ENCODE data around the gene SQOR.

Gene SQOR

DNA sequence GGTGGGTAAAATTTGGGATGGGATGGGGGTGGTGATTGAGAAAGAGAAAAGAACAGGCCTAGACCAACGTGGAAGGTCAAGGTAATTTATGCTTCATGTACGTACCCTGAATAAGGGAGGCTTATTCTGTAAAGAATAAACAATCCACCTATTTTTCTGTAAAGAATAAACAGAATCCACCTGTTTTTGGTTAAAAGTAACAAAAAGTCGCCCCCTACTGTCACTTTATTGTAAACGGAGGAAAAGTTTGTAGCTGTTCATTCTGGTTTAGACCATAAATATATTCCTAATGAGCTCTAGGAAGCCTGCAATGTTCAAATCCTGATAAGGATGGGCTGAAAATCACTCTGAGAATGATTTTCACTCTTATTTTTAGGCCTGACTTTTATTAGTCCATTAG is 23.5 kb upstream of the SQOR start:
- TF ChIP-seq, protein P1, sequence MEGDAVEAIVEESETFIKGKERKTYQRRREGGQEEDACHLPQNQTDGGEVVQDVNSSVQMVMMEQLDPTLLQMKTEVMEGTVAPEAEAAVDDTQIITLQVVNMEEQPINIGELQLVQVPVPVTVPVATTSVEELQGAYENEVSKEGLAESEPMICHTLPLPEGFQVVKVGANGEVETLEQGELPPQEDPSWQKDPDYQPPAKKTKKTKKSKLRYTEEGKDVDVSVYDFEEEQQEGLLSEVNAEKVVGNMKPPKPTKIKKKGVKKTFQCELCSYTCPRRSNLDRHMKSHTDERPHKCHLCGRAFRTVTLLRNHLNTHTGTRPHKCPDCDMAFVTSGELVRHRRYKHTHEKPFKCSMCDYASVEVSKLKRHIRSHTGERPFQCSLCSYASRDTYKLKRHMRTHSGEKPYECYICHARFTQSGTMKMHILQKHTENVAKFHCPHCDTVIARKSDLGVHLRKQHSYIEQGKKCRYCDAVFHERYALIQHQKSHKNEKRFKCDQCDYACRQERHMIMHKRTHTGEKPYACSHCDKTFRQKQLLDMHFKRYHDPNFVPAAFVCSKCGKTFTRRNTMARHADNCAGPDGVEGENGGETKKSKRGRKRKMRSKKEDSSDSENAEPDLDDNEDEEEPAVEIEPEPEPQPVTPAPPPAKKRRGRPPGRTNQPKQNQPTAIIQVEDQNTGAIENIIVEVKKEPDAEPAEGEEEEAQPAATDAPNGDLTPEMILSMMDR (conservative IDR thresholded peaks at IDR 0.05): peak; percentile 70
- no peak for TF ChIP-seq ZFX (IDR thresholded peaks at IDR 0.05)
- H3K27ac ChIP-seq: no peak overlapping the region

DNA sequence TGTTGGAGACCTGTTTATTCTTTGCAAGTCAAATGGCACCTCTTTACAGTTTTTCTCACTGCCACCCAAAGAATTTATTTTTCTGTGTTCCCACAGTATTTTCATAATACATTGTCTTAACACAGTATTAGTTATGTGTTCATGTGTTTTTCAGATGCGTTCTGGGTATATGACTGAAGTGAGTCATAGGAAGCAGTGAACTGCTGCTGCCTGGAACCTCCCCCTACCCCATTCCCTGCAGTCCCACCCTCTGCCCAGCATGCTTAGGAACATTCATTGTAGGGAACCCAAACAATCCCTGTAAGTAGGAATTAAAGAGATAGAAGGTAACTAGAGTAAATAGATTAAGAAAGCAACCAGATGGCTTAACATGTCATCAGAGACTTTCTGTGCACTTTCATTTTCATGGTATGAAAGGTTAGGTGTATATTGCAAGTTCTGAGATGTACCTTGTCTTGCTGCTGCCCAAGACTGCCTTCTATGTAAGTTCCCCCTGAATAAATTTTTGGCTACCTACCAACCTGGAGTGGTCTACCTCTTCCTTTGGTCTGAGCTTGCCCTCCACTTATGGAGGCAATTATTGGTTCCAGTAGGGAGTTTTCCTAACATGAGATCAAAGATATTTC is 21.9 kb upstream of the SQOR start:
- no peak for TF ChIP-seq ZFX (IDR thresholded peaks at IDR 0.05)
- TF ChIP-seq, protein P1 (conservative IDR thresholded peaks at IDR 0.05): no peak

DNA sequence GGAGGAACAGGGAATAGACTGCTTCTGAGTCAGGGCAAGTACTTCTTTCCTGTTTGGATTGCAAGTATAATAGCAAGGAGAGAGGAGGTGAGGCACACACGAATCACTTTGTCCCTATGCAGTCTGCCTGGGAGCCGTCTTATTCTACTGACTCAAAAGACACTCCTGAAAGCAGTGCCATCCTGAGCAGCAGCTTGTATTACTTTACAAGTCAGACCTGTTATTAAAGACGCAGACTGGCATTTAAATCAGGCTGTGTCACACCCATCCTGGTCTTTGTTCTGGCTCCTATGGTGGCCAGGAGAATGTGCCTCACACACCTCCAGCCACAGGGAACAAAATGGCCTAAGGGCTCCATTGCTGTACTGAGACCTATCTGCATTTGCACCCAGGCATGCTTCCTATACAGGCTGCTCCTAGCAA is 17.9 kb upstream of the SQOR start:
- H3K27ac ChIP-seq: no peak overlapping the region
- TF ChIP-seq, protein P1 (conservative IDR thresholded peaks at IDR 0.05): no peak
- no peak for TF ChIP-seq ZFX (IDR thresholded peaks at IDR 0.05)

More for the DNA sequence above, 21.9 kb upstream of the SQOR start:
- H3K27ac ChIP-seq: no peak overlapping the region

DNA sequence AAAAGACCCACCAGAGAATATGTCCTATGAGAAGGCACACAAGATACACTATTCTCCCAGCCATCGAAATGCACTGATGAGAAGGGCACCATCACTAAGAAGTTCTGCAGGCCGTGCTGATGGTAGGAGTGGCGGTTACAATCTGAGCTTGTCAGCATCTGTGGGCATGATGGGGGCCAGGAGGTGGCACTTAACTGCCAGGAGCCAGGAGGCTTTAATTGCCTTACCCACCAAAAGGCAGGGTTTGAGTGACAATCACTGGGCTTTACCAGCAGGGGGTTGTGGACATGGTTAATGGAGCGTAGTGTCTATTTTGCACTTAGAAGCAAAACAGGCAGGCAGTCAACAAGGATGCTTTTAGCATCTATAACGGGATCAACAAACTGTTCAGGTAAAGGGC is 16.0 kb upstream of the SQOR start:
- TF ChIP-seq, protein P1 (conservative IDR thresholded peaks at IDR 0.05): no peak
- no peak for TF ChIP-seq ZFX (IDR thresholded peaks at IDR 0.05)
- no peak overlapping the region for H3K27ac ChIP-seq

DNA sequence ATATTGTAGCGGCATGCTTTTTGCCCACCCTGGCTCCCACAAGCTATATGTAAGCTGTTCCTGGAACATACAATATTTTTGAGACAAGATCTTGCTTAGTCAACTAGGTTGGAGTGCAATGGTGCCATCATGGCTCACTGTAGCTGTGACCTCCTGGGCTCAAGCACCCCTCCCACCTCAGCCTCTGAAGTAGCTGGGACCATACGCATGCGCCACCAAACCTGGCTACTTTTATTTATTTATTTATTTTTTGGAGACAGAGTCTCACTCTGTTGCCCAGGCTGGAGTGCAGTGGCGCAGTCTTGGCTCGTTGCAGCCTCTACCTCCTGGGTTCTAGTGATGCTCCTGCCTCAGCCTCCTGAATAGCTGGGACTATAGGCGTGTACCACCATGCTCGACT is 6.7 kb upstream of the SQOR start:
- TF ChIP-seq ZFX (IDR thresholded peaks at IDR 0.05): no peak
- H3K27ac ChIP-seq: no peak overlapping the region

DNA sequence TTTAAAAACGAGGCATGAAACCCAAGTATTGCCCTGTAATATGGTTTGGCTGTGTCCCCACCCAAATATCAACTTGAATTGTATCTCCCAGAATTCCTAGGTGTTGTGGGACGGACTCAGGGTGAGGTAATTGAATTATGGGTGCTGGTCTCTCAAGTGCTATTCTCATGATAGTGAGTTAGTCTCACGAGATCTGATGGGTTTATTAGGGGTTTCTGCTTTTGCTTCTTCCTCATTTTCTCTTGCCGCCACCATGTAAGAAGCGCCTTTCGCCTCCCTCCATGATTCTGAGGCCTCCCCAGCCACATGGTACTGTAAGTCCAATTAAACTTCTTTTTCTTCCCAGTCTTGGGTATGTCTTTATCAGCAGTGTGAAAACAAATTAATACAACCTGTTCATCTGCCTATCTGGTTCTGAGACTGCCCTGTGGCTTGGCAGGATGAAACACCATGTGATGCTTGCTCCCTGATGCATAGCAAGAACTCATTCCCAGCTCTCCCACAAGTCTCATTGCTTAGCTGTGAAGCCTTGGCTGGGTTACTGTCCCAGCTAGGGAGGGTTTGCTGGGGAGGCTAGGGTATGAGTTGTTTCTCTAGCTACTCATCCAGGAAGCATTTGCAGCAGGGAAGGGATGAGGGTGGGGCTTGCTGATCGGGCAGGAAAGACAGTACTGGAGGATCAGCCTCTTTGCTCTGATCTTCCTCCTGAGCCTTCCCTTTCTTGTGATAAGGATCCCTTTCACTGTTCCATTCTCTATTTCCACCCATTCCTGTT is 3.7 kb upstream of the SQOR start:
- TF ChIP-seq, protein P1 (conservative IDR thresholded peaks at IDR 0.05): no peak
- no peak for TF ChIP-seq ZFX (IDR thresholded peaks at IDR 0.05)
- no peak overlapping the region for H3K27ac ChIP-seq

DNA sequence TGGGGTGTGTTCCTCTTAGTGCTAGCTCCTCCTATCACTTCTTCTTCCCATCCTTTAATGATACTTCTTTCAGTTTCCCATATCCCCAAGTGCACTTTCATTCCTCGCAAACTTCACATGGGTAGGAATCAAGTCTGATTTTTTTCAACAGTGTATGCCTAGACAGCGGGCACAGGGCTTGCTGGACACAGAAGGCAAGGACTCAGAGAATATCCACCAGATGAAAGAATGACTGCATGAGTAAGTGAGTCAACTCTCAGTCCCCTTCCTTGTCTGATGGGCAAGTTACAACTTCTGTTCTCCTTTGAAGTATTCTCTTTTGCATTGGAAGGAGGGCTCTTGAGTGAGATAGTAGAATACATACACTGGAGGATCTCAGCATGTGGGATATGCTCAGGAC is 3.1 kb upstream of the SQOR start:
- TF ChIP-seq ZFX (IDR thresholded peaks at IDR 0.05): no peak
- TF ChIP-seq, protein P1 (conservative IDR thresholded peaks at IDR 0.05): no peak
- no peak overlapping the region for H3K27ac ChIP-seq
